ENCODE measurements around the gene TAS2R14. TPM values are rescaled to one million over a fixed set of nuclear protein-coding genes. Genes with fewer than 3 reads are reported as not detected.

Gene TAS2R14
- total RNA-seq = 0.80 TPM

- no peak for ATAC-seq
Observed at GRCh38 chr12:10939163-10939562, at the start of gene TAS2R14. TSS of gene TAS2R14 (minus strand) at chr12:10939263. CDS start at chr12:10939207, 56 bp downstream.

- no peak for ATAC-seq
Observed at GRCh38 chr12:10986812-10987211, 47.7 kb upstream of the TAS2R14 start, which contains the start of gene TAS2R50. TSS of gene TAS2R50 (minus strand) at chr12:10986912. CDS start at chr12:10986860, 52 bp downstream.

DNA sequence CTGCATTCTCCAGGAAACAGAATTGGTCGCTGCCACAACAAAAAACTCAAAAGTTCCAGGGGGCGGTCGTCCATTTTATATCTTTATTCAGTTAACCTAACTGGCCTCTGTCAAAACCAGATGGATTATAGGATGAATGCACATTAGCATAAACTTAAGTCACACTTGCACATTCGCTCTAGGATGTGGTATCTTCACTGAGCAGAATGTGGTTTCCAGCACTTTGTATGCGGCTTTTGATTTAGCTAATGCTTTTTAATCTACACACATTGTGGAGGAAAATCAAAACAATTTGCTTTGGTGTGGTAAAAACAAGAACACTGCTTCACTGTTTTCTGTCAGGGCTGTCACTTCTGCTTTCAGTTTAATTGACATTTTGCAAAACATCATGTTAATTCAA lies 43.2 kb upstream of the TAS2R14 start:
- ATAC-seq = no peak

GRCh38 chr12:10974965-10975364 lies 35.9 kb upstream of the TAS2R14 start:
- no peak for ATAC-seq

GRCh38 chr12:10968765-10969456 lies 29.8 kb upstream of the TAS2R14 start:
- ATAC-seq = no peak

- no peak for ATAC-seq
Observed at GRCh38 chr12:10967409-10967808, 28.3 kb upstream of the TAS2R14 start.

DNA sequence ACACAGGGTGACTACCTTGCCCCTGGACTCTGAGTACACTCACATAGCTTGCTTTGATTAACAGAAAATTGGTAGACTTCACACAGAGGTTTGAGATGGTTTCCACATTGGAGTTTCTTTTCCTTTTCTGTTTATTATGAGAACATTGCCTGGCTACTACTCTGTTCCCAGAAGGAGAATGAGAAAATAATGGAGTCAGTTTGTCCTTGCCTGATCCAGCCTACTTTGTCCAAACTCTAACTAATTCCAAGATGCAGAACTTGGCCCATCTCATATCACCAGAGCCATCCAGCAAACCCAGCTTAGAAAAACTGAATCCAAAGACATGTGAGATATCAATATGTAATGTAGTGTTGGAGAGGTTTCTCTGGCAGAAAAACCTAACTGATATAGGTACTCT lies 27.3 kb upstream of the TAS2R14 start:
- ATAC-seq = no peak

DNA sequence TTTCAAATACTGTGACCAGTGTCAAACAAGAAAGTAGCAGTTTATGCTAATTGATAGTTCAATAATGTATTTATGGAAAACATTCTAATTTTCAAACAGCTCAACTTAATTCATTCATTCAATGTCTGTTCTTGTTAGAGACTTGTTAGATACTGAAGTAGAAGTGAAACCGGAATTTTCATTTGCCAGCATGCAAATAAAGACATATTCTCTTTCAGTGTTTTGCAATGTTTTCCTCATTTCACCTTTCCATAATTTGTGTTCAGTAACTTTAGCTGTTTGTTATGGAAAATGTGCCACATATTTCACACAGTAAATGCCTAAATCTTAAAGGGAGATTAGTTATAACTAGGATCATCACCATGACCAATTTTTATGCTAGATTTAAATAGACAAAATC lies 26.4 kb upstream of the TAS2R14 start:
- ATAC-seq = no peak

DNA sequence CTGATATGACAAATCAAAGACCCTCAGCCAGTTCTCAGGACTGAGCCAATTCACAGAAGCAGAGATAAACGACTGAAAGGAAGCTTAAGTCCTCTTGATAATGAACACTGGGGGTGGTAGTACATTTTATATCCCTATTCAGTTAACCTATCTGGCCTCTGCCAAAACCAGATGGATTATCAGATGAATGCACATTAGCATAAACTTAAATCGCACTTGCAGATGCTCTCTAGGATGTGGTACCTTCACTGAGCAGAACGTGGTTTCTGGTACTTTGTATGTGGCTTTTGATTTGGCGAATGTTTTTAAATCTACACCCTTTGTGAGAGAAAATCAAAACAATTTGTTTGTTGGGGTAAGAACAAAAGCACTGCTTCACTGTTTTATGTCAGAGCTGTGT lies 21.1 kb upstream of the TAS2R14 start:
- no peak for ATAC-seq

GRCh38 chr12:10959804-10960203 lies 20.7 kb upstream of the TAS2R14 start:
- no peak for ATAC-seq

- no peak for ATAC-seq
Observed at GRCh38 chr12:10957741-10958140, 18.7 kb upstream of the TAS2R14 start.

DNA sequence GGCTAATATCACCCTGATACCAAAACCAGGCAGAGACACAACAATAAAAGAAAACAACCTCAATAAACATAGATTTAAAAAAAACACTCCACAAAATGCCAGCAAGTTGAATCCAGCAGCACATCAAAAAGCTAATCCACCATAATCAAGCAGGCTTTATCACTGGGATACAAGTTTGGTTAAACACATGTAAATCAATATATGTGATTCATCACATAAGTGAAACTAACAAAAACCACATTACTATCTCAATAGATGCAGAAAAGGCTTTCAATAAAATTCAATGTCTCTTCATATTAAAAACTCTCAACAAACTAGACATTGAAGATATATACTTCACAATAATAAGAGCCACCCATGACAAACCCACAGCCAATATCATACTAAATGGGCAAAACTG lies 17.0 kb upstream of the TAS2R14 start:
- no peak for ATAC-seq

GRCh38 chr12:10952645-10953044 lies 13.6 kb upstream of the TAS2R14 start:
- ATAC-seq = no peak

- ATAC-seq = no peak
Observed at GRCh38 chr12:10943167-10943566, 4.1 kb upstream of the TAS2R14 start.

DNA sequence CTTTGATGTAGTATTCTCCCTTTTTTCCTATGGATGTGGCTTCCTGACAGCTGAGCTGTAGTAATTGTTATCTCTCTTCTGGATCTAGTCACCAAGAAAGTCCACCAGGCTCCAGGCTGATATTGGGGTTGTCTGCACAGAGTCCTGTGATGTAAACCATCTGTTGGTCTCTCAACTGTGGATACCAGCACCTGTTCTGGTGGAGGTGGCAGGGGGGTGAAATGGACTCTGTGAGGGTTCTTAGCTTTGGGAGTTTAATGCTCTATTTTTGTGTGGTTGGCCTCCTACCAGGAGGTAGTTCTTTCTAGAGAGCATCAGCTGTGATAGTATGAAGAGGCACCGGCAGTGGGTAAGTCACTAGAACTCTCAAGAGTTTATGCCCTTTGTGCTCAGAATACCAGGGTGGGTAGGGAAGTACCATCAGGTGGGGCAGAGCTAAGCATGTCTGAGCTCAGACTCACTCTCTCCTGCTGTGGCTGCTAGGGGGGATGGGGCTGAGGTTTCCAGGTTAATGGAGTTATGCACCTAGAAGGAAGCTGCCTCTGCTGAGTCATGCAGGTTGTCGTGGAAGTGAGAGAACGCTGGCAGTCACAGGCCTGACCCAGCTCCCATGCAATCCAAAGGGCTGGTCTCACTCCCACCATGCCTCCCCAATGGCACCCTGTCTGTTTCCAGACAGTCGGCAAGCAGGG lies 3.0 kb upstream of the TAS2R14 start:
- peak; percentile 83 for ATAC-seq

GRCh38 chr12:10941369-10941768 lies 2.3 kb upstream of the TAS2R14 start:
- no peak for ATAC-seq

DNA sequence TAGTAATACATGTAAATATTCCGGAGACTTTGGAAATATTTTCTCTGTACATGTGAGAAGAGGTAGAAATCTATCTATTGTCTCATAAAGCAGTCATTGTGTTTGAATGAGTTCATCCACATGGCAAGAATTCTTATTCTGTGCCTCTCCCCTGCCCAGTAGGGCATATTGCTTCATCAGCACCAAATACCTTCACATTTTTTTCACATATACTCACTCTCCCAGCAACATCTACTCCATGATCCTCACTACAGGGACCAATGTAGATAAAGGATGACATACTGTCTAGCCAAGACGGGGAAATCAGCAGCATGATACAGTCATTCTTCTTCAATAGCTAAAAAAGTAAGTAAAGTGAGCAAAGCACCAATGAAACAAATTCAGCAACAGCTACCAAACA lies 1.3 kb upstream of the TAS2R14 start:
- peak; percentile 20 for ATAC-seq

- no peak for ATAC-seq
Observed at GRCh38 chr12:10936506-10936905, 2.6 kb downstream of the TAS2R14 start.

DNA sequence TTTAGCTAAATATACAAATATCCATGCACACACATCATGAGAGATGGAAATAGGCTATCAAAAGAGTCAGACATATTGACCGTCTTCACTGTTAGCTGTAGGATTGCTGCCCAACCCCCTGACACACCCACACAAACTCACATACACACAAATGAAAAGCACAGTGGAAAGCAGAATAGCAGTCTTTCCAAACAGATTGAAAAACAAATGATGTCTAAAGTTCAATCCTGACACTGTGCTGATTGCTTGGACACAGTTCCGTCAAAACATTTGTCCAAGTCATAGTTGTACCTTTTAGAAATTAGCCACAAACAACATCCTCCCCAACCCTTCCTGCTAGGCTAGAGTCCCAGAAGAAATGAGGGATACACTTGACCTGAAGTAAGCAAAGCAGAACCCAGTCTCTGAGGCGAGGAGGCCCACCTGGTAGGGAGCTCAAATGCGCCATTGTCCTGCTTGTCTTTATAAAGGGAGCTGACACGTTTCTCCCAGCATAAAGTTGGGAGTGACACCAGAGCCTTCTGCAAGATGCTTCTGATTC lies 10.2 kb downstream of the TAS2R14 start, which contains the start of gene PRH2:
Gene PRH2, plus strand, starts transcription at position 491 of the 541 bp plus-strand sequence. Its CDS starts 38 bp downstream, at position 529.
- no peak for ATAC-seq

DNA sequence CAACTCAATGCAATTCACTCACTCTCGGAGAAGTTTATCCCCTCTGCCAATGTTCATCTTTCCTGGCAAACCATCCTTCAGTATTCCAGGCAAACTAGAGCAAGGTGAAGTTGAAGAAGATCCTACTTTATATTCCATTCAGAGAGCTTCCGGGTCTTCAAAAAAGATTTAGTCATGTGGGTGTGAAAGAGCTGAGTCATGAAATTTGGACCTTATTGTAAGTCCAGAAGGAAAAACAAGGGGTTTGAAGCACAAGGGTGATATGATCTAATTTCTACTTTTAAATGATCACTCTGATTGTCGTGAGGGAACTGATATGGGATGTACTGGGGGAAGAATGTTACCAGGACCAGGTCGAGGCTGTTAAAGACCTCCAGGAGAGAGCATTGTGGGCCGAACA lies 12.8 kb downstream of the TAS2R14 start:
- no peak for ATAC-seq

- ATAC-seq = no peak
Observed at GRCh38 chr12:10919809-10920208, 19.3 kb downstream of the TAS2R14 start.

GRCh38 chr12:10910380-10910779 lies 28.7 kb downstream of the TAS2R14 start:
- no peak for ATAC-seq

- ATAC-seq = no peak
Observed at GRCh38 chr12:10909462-10909861, 29.6 kb downstream of the TAS2R14 start, which contains the start of gene TAS2R13. TSS of gene TAS2R13 (minus strand) at chr12:10909562. CDS start at chr12:10909298, 264 bp downstream.

GRCh38 chr12:10904686-10905085 lies 34.4 kb downstream of the TAS2R14 start:
- no peak for ATAC-seq
